D341Med (cell line): ENCODE data around the gene PLCD1.
"Not testable (repeated sequence)": the region's sequence is repeated elsewhere in the genome, so short reads cannot be mapped to it uniquely, and the experiment has no call there.

Experiments
- DNase-seq: peaks from one replicate; pipeline ENCODE4 v3.0.0; 2012; ENCODE audit warnings: low spot score

The PLCD1 gene

DNA sequence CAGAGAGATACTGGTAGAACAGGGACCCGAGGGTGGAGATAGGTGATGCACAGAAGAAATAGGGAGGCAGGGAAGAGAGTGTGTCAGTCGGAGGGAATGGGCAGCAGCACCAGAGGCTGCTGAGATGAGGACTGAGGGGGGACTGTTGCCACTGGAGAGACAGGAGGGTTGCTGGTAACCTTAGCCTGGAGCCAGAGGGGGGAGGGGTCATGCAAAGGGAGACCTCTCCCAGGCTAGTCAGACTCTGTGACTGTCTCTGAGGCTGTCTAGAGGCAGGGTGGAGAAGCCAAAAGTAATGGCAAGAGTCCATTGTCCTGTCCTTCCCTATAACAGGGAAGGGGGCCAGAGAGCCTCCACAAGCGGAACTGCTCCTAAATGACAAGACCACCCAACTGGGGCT, 7.5 kb upstream of the PLCD1 start:
- DNase-seq: no peak

DNA sequence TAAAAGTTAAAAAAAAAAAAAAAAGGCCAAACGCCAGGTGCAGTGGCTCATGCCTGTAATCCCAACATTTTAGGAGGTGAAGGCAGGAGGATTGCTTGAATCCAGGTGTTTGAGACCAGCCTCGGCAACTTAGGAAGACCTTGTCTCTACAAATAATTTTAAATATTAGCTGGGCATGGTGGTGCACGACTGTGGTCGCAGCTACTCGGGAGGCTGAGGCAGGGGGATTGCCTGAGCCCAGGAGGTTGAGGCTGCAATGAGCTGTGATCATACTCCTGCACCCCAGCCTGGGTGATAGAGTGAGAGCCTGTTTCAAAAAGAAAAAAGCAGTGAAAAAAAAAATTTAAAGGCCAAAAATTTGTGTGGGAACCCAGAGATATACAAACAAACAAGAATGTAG, 6.8 kb upstream of the PLCD1 start:
- DNase-seq: no peak

DNA sequence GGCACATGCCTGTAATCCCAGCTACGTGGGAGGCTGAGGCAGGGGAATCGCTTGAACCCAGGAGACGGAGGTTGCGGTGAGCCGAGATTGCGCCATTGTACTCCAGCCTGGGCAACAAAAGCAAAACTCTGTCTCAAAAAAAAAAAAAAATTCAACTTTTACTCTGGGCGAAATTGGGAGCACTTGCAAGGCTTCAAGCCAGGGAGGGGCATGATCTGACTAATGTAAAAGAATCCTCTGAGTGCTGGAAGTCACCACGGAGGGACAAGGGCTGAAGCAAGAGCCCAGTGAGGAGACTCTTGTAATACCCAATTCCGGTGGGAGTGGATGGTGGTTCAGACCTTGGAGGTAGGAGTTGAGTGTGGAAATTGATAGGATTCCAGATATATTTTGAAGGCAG, 4.9 kb upstream of the PLCD1 start:
- not testable (repeated sequence) for DNase-seq

DNA sequence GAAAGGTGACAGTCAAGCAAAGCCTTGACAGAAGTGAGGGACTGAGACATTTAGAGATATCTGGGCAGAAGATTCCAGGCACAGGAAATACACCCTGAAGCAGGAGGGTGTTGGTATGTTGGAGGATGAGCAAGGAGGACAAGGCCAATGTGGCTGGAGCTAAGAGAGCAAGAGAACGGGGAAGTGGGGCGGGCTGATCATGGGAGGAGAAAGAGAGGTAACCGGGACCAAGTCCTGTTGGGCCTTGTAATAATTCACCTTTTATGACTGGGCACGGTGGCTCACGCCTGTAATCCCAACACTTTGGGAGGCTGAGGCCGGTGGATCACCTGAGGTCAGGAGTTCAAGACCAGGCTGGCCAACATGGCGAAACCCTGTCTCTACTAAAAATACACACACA, 4.1 kb upstream of the PLCD1 start:
- DNase-seq: not testable (repeated sequence)

DNA sequence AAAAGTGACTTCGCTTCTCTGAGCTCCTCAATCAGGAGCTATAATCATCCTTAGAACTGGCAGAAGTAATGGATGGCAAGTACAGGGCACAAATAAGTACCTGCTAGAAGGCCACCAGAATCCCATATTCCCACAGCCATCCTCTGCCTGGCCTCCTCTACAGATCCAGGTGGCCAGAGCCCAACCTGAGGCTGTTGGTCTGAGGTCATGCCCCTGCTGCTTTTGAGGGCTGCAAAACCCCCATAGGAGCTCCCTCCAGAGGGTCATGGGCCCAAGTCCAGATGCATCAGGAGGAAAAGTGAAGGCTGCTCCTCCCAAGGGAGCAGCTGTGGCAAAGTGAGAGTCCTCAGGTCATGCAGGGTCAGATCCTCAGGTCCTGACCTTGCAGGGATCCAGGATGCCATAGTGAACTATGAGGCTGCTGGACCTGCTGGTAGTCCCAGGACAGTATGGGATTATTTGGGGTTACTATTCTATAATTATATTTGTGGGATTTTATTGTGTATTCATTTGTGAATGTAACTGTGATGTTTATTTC, 3.0 kb upstream of the PLCD1 start:
- DNase-seq: no peak

DNA sequence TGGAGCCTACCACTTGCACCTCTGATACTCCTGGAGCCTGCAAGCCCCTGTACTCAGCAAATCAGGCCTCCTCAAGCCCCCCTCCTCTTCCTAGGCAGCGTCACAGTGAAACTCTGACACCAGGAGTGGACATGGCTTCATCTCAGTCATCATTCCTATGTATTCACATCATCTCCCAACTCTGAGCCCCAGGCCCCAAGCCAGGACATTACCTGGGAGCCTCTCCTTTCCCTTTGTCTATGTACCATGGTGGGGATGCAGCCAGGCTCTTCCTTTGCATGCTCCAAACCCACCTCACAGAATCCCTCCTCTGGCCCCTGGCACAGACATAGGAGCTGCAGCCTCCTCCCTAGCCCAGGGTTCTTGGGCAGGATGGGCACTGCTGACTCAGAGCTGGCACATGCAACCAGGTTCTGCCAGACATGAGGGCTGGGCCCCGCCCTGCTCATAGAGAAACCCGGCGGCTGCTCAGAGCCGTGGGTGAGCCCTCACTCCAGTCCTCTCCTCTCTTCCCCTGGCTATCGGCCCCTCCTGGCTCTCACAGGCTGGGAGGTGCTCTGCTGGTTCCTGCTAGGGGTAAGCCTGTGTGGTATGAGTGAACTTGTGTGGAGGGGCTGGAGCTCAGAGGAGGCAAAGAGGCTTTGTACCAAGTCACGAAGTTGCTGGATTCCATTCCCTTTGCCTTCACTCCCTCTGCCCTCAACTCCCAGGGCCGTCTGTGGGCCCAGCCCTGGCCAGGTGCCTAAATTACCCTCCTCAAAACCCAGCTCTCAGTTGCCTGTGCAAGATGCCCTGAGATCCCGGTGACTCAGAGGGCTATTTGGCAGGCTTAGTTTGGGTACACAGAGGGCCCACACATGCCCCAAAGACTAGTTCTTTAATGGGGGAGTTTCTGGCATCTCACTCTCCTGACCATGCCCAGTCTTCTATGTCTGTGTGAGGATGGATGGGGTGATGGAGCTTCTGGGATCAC, 1.9 kb upstream of the PLCD1 start:
- DNase-seq: no peak

DNA sequence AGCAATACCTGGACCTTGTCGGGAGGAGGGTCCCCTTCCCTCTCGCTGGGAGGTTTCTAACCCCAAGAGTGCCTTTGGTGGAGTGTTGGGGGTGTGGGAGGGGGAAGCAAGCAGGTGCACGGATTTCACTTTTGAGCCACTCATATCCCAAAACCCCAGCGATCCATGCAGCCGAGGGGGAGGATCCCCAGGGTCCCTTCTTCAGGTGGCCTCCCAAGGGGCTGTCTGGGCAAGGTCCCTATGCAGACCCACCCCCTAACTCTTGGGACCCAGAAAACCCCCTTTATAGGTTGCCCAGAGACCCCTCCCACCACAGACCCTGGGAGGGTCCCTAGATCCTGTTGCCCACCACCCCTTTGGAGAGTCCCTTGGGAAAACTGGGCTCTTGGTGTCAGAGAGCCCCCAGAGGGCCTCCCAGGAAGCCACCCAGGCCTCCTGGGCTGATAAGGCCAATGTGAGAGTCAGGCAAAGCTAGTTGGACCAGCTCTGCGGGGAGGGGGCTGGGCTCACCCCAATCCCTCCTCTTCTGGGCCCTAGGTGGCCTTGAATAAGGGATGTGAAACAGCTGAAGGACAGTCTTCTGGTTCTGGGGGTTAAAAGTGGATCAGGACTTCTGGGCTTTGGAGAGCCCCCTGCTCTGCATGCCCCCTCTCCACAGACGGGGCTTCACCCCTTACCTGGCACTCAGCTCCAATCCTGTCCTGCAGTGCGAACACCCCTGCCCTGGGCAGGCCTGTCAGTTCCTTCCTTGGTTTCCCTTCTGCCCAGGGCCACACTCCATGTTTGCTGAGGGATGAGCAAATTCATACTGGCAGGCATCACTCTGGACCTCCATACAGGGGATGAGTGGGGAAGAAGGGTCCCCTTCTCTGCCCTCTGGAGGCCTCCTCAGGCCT, 932 bp upstream of the PLCD1 start:
- no peak for DNase-seq

DNA sequence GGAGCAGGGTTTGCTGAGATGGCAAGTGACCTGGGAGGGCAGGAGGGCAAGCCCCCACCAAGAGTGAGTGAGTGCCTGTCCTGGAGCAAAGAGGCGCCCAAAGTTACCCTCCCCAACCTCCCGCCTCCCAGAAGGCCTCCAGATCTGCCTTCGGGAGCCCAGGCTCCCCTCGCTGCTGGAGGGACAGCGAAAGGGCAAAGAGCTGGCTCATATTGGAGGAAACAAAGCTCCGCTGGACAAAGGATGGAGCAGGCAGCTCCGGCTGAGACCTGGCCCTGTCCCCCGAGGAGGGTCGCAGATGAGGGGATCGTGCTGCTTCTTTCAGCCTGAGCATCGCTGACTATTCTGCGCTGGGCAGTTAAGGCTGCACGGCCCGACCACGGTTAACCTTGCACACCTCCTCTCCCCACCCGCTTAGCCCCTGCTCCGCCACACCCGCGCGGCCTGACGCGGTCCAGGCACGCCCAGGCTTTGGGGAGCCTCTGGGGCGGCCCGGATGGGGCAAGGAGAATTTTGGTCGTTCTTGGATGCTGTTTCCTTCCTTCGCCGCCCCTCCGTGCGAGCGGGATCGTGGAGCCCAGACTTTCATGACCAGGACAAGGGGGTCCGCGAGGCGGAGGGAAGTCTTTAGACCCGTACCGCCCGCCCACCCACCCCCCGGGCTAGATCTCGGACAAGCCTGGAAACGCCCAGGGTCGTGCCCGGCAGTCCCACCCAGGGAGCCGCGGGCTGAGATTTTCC, 651 bp downstream of the PLCD1 start:
- DNase-seq: no peak

DNA sequence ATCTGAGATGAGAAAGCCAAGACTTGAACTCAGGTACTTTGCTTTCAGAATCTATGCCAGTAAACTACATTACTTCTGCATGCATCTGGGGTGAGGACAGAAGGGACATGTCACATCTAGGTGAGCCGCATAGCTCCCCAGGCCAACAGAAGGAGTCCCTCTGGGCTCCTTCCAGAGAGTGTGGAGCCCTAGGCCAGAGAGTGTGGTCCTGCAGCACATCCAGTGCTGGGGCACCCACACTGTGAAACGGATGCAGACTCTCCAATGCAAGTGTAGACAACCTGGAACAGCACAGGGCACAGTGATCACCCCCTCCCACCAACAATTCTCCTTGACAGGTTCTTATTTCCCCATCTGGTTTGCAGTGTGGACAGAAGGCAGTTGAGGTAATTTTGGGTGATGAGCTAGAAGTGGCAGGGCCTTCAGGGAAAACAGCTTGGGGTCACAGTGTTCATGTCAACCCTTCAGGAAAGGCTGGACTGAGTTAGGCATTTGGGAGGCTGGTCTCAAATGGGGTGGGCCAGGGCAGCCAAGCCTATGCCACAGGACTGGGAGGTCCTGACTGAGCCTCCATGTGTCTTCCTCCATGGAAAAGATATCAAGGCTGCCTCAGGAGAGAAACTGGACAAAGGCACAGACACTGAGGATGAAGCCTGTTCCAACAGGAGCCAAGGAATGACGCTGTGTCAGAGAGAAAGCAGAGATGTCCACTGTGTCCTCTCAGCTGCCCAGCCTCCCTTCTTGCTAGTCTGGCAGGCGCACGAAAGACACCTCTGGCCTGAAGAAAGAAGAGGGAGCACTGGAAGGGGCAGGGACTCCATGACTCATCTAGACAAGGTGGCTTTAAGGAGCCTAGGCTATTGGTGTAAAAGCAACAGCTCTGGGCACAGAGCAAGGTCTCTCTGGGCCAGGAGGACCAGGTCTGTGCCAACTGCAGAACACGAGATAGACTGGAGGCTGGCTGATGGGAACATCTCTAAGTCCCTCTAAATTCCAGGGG, 1.7 kb downstream of the PLCD1 start:
- no peak for DNase-seq

DNA sequence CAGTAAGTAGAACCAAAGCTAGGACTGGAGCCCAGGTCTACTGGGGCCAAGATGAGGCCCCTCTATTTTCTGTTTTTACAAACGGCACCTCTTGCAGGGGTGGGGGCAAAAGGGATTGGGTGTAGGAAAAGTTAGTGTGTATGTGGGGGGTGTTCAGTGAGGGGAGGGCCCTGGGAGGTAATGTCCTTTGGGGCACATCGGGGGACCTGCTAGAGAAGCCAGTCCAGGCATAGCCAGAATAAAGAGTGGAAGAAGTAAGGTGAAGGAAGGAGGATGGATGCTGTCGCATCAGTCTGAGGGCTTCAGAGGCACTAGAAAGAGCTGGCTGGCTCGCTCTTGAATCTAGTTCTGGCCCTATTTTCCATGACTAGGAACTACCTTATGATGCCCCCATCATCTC, 2.6 kb downstream of the PLCD1 start:
- DNase-seq: no peak

DNA sequence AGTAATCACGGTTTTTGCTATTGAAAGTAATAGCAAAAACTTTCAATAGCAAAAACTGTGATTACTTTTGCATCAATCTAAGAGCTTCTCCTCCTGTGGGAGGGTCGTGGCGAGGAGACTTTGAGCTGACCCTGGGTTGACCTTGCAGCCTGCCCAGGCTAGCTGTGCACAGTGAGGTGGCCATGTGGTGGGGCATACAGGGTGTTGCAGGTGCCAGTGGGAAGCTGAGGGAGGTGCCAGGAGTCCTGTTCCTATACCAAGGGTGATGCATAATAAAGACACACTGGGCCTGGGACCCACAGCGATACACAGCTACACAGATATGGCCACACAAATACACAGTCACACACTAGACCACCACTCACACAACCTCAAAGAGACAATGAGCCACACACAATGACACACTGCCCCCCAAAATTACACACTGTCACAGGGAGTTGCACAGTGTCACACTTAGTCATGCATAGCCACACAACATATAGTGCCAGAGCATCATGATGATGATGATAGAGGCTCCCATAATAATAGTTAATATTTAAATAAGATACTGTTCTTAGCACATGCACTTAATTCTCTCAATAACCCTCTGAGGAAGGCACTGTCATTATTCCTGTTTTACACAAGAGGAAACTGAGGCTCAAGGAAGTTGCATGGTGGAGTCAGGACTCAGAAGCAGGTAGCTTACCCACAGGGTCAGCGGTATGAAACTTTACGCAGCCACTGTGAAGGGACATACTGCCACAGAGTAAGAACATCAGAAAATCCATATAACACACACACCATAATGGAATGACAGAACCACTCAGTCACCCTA, 6.3 kb downstream of the PLCD1 start:
- DNase-seq: no peak

DNA sequence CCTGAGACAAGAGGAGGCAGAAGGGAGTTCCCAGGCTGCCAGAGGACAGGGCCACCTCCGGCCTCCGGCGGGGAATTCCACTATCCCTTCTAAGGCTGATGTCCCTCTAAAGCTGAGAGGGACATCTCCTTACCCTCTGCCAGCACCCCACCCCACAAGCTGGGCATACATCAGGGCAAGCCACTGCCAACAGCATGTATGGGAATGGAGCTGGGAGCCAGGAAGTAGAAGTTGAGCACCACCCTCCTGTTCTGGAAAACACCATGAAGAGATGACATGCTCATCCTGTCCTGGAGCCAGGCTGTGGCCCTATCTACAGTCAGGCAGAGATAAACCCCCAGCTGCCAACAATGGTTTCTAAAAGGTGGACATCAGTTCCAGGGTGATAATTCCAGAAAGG, 7.1 kb downstream of the PLCD1 start:
- no peak for DNase-seq

DNA sequence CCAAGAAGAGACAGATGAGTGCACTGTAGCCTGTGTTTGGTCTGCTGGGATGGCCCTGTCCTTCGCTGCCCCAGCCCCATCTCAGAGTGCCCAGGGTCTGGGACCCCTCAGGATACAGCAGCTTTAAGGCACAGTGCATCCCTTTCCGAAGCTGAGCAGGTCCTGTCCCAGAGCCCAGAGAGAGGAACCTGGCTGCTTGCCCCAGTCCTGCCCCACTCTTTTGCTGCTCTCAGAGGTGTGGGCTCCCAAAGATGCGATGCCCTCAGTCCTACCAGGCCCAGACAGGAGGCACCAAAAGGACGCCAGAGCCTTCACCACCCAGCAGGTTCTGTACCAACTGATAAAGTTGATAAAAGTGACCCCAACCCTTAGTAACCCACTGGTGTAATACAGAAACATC, 8.2 kb downstream of the PLCD1 start:
- no peak for DNase-seq

DNA sequence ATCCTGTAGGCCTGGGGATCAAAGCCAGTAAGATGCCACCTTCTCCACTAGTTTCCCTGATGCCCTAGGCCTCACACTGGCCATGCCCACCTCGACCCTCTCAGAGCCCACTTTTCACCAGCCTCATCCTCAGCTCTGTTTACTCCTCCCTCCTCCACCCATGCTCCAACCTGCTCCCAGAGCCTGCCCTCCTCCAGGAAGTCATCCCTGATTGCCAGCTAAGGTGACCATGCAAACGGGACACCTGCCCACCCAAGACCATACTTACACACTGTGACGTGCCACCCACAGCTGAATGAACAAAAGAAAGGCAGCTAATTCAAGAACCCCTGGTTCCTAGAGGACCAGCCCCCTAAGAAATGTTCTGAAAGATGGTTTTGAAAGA, 9.1 kb downstream of the PLCD1 start:
- DNase-seq: no peak

DNA sequence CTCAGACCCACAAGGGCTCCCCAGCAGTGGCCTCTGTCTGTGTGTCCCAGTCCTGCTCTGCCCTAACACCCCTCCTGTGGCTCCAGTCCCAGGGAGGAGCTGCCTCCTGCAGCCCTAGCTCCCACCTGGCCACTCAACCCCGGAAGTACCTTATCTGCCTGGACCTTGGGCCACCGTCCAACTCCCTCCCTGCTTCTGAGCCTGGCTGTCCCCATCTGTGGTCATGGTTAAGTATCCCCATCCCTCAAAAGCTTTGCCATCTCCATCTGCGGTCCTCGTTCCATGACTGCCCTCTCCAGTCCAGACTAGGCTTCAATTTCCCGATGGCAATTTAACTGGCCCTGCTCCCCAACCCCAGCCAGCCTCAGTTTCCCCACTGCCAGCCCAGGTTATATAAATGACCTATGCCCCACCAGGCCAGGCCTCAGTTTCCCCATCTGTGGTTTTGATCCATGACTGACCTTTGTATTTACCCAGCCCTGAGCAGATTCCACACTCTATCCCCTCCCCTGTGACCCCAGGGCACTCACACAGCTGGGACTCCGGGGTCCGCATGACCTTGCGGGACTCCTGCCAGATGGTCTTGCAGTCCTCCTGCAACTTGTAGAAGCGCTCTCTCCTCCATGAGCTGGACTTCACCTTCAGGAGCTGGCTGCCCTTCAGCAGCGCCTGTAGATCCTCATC, 9.6 kb downstream of the PLCD1 start:
- DNase-seq: no peak

DNA sequence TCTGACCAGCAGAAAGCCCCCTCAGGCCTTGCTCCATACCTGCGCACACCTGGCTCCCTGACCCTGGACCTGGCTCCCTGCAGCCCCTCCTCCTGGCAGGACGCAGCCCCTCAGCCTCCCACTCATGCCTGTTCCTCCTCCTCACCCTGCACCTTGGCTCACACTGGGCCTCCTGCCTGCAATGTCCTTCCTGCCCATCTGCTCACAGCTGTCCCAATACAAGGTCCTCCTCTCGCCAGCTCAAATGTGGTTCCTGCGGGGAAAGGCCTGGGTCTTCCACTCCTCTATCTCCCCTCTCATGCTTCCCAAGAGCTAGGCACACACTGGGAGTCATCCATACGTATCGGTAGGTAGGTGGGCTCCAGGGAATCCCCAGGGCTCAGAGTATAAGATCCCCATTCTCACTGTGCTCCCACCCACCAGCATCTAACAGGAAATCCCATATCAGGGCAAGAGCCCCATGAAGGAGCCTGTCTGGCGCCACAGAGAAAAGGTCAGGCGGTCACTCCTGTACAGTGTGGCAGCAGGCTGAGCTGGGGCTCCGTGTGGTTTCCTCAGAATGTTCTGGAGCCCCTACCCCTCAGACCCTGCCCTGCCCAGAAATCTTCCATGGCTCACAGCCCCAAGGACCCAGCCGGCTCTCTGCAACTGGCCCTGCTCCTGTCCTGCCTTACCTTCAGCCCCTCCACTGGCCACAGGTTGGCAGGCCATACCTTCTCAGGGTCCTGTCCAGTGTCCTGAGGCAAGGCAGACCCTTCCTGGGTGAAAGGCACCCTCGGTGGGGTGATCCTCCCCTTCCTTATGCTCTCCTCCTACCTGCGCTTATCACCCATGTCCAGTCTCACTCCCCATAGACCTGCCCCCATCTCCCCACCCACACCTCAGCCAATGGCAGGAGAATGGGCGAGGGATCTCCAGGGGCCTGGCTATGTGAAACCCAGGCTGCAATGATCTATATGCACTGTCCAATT, 10.9 kb downstream of the PLCD1 start:
- DNase-seq: no peak

DNA sequence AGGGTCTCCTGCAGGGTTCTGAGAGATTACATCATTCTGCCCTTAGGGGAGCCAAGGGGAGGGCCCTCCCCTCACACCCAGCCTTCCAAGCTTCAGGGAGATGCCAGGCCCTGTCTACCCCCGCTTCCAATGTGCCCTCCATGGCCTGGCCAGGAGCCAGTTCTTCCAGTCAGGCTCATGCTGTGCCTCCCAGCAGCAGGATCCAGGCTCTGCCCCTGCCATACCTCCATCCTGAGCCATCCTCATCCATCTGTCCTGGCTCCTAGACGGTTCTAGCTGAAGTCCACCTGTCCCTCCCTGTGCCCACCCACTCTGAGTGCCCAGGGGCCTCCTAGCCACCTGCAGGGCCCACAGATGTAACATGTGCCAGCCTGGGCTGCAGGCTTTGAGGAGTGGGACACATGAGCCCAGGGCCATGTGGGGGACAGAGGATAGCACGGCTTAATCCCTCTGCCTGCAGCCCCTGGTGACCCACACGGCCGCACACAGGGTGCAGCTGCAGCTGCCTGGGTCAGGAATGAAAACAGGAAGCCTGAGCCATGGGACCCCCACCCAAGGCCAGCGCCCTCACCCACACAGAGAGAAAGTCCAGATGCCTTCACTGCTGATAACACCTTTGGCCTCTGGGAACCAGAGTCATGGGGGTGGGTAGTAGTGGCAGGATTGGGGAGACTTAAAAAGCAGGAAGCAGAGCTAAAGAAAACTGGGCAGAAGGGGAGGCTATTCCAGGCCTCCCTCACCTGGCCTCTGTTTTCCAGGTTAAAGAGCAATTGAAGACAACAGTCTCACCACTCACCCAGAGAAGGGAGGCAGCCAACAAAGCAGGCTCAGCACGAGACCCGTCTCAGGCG, 11.8 kb downstream of the PLCD1 start:
- no peak for DNase-seq
